ENCODE results near the gene GOLGA8B.
A peak's percentile ranks its signal among the peaks of the same experiment; 100 is the strongest.
"Not testable (repeated sequence)": the region's sequence is repeated elsewhere in the genome, so short reads cannot be mapped to it uniquely, and the experiment has no call there.

GOLGA8B gene

DNA sequence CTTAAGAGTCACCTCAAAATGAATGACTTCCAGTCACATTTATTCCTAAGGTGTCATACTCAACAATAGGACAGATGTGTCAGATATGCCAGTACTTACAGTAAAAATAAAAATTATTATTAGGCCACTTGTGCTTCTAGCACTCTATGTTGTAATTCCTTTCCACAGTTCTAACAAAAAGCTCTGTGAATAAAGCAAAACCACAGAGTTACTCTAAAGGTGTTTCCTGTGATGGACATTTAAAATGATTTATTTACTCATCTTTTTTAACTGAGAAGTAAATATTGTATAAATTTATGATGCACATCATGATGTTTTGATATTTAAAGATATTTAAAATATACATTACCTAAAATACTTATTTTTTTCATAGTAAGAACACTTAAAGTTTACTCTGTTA, 13.9 kb upstream of the GOLGA8B start:
- DNase-seq: no peak

DNA sequence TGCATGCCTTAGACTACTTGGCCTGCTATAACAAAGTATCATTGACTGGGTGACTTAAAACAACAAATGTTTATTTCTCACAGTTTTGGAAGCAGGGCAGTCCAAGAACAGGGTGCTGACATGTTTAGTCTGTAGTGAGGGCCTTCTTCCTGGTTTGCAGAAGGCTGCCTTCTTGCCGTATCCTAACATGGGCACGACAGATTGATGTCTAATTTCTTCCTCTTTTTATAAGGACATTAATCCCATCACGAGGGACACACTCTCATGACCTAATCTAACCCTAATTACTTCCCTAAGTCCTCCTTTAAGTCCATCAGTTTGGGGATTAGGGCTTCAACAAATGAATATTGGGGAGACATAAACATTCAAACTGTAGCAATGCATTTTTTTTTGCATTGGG, 10.9 kb upstream of the GOLGA8B start:
- DNase-seq: no peak

DNA sequence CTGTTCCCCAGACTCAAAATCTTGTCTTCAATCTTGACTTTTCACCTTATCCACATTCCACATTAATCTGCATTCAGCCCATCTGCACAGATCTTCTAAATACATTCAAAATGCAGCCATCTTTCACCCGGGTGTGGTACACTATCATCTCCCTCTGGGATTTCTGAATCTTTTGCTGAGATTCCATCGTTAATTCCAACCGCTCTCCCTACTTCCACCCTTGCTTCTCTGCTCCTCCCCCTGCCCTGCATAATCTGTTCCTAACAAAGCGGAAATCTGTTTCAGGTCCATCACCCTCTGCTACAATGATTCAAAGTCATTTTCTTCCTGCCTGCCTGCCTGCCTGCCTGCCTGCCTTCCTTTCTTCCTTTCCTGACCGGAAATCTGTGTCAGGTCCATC, 7.9 kb upstream of the GOLGA8B start:
- no peak for DNase-seq

DNA sequence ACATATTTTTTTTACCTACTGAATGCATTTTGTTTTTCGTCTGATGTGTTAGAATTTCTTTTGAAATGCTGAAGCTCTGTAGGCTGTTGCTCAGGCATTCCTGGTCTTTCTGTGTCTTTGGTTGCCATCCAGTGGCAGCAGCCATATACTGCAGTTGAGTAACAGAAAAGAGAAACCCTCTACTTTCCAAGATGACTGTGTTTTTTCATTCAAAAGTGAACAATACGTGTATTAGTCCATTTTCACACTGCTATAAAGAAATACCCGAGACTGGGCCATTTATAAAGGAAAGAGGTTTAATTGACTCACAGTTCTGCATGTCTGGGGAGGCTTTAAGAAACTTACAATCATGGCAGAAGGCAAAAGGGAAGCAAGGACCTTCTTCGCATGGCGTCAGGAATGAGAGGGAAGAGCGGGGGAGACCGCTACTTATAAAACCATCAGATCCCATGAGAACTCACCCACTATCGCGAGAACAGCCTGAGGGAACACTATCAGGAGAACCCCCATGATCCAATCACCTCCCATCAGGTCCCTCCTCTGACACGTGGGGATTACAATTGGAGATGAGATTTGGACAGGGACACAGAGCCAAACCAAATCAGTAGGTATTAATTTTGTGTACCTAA, 4.7 kb upstream of the GOLGA8B start:
- peak; percentile 10 to 68 (median 42) for DNase-seq

- DNase-seq: not testable (repeated sequence)
Observed at GRCh38 chr15:34585966-34586365, 2.5 kb upstream of the GOLGA8B start.

- DNase-seq: no peak
Observed at GRCh38 chr15:34584996-34585395, 1.5 kb upstream of the GOLGA8B start.

- DNase-seq: no peak
Observed at GRCh38 chr15:34584330-34584668, 848 bp upstream of the GOLGA8B start.

DNA sequence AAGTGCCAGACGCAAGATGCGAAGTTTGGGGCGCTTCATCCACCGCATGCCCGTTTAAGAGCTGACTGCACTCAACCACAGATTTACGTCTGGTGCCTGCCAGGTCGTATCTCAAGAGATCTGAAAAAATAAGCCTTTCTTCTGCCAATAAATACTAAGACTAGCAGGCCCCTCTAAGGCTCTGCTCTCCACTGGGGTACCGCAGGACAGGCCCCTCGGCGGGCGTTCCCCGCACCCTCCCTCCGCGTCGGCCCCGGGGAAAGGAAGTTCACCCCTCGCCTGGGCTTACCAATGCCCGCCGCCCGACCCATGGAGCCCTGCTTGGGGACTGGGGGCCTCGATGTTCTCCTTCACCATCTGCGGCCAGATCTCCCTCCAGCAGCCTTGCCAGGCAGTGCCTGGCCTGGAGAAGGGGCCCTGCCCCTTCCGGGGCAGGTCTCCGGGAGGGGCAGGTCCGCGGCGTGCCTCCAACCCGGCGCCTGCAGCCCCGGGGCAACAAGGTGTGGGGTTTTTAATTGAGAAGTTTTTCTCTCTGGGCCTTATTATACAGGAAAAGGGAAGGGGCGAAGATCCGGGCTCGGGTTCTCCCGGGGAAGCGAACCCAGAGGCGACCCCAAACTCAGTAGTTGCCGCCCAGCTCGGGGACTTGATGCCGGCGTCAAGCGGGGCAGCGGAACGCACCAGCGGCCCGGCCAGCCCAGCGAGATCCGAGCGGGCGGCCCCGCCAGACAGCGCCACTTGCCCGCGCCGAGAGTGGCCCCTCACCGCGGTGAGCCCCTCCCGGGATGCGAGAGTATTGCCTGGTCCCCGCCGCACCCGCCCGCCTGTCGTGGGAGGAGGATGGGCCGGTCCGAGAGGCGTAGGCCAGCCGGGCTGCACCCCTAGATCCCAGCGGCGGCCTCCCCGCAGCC, 735 bp downstream of the GOLGA8B start:
- peak in 4 of 6 experiments; percentile 19 to 44 (median 38) for DNase-seq

DNA sequence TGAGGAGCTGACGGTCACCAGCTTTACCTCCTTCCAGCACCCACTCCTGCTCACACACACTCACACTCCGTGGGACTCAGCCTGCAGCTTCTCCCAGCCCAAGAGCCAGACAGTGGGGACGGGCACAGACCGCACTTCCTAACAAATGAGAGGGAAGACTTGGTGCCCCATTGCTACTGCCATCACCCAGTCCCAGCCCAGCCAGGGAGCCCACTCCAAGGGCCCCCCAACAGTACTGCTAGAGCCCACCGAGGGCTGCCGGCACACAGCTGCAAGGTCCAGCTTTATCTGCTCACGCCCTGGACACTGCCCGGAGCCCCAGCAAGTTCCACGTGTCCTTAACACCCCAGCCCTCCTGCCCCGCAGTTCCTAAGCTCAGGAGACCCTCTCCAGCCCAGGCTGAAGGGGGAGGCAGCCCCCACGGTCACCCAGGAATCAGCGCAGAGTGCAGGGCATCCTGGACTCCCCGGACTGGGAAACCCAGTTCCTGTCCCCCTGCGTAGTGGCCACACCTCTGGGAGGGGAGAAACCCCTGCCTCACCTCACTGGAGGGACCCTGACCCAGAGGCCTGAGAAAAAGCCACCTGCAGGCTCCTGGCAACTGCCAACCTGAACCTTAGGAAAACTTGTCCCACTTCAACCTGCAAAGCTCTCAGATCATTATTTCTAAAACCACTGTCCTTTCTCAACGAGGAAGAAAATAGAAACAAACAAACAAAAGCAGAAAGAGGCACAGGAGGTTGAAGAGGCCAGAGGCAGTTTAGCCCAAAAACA, 1.6 kb downstream of the GOLGA8B start:
- DNase-seq: not testable (repeated sequence)

DNA sequence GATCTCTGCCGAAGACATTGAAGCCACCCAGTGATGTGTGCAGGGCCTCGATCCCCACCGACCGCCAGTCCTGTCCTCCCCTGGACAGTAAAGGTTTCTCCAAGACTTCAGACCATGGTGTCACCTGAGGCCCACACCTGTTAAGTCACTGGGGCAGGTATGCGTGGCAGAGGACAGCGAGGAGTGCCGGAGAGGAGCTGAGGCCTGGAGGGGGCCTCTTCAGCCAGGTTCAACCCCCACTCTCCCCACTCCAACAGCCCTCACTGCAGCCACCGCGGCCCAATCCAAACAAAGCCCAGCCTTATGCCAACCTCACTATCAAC, 2.4 kb downstream of the GOLGA8B start:
- DNase-seq: no peak

DNA sequence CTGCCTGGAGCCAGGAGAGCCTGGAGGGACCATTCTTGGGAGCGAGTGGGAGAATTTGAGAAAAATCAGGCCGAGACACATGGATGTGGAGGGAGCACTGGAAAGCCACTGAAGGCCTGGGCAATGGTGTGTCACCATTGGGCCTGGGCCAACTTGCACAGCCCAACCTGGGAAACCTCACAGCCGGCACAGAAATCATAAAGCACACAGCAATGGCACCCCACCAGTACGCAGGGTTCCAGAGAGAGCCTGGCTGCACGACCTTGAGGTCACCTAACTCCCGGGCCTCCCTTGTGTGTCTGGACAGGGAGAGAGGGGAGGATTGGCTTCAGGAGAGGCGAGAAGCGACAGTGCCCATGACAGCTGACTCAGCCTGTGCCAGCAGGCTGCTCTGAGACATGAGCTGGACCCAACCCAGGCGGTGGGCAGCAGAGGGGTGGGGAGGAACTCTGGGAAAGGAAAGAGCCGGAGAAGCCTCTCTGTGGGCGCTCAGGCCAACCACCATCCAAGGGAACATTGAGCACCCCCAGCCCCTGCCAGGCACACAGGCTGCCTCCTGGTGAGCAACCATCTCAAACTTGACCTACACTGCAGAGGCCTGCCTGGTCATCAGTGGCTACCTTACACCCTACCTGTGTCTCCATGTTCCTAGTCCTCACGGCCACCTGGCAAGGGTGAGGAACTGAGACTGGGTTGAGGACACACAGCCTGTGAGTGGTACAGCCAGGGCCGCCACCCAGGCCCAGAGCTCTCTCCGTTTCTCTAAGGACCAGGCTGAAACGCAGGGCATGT, 3.0 kb downstream of the GOLGA8B start:
- not testable (repeated sequence) for DNase-seq

GRCh38 chr15:34578283-34578674, 5.2 kb downstream of the GOLGA8B start:
- DNase-seq: no peak

DNA sequence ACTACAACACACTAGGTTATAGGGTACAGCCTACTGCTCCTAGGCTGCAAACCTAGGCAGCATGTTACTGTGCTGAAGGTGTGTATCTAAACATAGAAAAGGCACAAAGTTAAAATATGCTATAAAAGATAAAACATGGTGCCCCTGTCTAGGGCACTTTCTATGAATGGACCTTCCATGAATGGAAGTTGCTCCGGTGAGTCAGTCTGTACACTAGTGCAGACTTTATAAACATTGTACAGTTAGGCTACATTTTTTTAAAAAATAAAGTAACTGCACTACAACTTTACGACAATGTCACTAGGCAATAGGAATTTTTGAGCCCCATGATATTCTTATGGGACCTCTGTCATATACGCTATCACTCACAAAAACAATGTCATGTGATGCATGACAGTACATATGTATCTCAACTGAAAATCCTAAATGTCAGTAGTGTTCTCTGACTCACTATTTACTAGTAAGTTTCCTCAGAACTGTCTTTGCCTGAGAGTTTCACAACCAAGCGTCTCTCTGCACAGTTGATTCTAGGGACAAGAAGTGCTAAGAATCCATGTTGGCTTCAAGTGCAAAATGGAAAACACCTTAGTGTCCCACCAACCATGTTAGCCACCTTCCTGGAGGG, 5.7 kb downstream of the GOLGA8B start:
- DNase-seq: not testable (repeated sequence)

GRCh38 chr15:34575035-34575434, 8.4 kb downstream of the GOLGA8B start:
- not testable (repeated sequence) for DNase-seq

DNA sequence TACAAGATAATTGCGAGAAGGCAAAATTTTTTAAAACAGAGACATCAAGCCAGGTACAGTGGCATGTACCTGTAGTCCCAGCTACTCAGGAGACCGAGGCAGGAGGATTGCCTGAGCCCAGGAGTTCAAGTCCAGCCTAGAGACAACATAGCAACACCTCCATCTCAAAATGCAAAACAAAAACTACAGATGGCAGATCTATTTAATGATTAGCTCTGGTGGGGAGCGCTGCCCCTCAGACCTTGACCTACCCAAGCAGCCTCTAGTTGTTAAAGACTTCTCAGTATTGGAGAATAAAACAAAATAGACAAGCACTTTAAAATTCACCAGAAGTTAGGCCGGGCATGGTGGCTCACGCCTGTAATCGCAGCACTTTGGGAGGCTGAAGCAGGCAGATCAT, 10.5 kb downstream of the GOLGA8B start:
- not testable (repeated sequence) for DNase-seq

- not testable (repeated sequence) for DNase-seq
Observed at GRCh38 chr15:34572019-34572641, 11.3 kb downstream of the GOLGA8B start.

- DNase-seq: not testable (repeated sequence)
Observed at GRCh38 chr15:34569670-34570396, 13.6 kb downstream of the GOLGA8B start.

DNA sequence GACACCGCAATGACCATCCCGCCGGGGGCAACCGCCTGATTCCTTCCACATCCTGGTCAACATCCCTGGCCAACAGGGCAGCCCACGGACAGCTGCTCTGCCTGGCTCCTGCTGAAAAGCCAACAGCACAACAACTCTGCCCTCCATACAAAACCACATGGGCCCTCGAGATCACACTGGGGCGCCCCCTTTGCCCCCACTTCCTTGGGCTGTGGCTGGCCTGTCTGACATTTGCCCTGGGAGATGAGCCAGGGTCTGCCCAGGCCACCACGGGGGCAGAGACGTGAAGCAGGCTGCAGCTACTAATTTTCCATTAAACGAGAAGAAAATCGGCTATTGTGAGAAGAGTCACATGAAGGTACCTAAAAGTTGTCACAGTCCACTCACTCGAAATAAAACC, 16.3 kb downstream of the GOLGA8B start:
- not testable (repeated sequence) for DNase-seq

DNA sequence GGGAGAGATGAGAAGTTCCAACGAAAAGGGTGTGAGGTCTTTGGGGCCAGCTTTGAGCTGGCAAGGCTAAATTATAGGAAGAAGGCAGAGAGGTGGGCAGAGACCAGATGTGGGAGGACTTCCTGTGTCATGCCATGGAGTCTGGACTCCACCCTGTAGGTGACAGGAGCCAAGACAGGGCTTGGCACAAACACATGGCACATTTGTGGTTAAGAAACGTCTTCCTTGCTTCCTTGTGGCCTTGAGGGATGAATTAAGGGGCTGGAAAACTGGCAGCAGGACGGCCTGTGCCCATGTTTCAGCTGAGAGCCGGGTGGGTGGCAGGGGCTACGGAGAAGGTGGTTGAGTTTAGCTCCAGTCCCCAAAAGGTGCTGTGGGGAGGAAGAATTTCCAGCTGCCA, 18.7 kb downstream of the GOLGA8B start:
- DNase-seq: not testable (repeated sequence)

DNA sequence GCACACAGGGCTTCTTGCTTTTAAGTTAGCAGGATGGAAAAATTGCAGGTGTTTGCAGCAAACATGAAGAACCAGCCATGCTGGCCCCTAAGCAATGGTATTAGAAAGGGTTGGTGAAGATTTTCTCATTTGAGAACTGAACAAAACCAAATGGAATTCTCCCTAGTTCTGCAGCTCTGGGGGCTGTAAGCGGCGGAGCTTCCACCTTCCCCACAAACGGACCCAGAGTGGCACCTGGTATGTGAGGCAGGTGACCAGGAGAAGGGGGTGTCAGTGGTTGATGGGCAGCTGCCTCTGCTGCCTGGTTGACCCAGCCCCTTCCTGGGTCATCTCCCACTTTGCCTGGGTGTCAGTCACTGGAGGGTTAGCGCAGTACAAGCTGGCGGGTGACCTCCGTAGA, 22.6 kb downstream of the GOLGA8B start:
- not testable (repeated sequence) for DNase-seq

DNA sequence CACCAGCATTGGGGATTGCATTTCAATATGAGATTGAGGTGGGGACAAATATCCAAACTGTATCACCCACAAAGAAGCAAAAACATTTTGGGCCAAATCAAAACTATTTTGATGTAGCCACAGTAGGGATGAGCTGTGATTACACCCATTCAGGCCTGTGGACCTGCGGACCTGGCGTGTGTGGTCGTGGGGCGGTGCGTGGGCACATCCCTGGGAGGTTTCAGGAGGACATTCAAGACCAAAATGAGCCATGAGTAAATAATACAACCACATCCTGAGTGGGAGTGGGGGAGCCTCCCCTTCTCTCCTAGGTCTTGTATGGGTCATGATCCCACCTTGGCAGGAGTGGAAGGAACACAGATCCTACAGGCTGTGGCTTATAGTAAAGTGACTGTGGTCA, 23.7 kb downstream of the GOLGA8B start:
- not testable (repeated sequence) for DNase-seq

All from stimulated activated naive CD4-positive, alpha-beta T cell (primary cell).